ENCODE results near the gene FBXO9.

GRCh38 chr6:53029257-53029656 is 35.9 kb upstream of the FBXO9 start:
- no peak for TF ChIP-seq SAP30 (IDR thresholded peaks at IDR 0.05; ENCODE audit: insufficient read depth, insufficient replicate concordance, low read length)
- TF ChIP-seq, protein P1, sequence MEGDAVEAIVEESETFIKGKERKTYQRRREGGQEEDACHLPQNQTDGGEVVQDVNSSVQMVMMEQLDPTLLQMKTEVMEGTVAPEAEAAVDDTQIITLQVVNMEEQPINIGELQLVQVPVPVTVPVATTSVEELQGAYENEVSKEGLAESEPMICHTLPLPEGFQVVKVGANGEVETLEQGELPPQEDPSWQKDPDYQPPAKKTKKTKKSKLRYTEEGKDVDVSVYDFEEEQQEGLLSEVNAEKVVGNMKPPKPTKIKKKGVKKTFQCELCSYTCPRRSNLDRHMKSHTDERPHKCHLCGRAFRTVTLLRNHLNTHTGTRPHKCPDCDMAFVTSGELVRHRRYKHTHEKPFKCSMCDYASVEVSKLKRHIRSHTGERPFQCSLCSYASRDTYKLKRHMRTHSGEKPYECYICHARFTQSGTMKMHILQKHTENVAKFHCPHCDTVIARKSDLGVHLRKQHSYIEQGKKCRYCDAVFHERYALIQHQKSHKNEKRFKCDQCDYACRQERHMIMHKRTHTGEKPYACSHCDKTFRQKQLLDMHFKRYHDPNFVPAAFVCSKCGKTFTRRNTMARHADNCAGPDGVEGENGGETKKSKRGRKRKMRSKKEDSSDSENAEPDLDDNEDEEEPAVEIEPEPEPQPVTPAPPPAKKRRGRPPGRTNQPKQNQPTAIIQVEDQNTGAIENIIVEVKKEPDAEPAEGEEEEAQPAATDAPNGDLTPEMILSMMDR (IDR thresholded peaks at IDR 0.05; ENCODE audit: control extremely low read depth in 1 of 3, insufficient read depth in 1 of 3, low read depth in 1 of 3, low read length in 3 of 3): no peak
- no peak for TF ChIP-seq TAF1 (IDR thresholded peaks at IDR 0.05; ENCODE audit: low read depth, low read length)
